ENCODE data around the gene MED8. TPM values are rescaled to one million over a fixed set of nuclear protein-coding genes. Genes with fewer than 3 reads are reported as not detected.
A peak's percentile ranks its signal among the peaks of the same experiment; 100 is the strongest.

The MED8 gene
- total RNA-seq, 1 experiment from 2014 or later: 60.7 TPM

GRCh38 chr1:43427941-43428340 is 38.3 kb upstream of the MED8 start:
- H3K9me3 ChIP-seq (replicated peaks): no peaks in the 10 kb centered on the region
- H3K4me3 ChIP-seq: no peak overlapping the region
- H3K27ac ChIP-seq: no peak overlapping the region
- no peak for DNase-seq (ENCODE audit: low read depth in 1 of 2, low spot score in 2 of 2)
- H3K36me3 ChIP-seq: peaks cover 87% of the 10 kb centered on the region
- H3K27me3 ChIP-seq (replicated peaks): no peaks in the 10 kb centered on the region
- no peaks in the 10 kb centered on the region for H3K4me1 ChIP-seq (replicated peaks)

GRCh38 chr1:43427524-43427923 is 37.9 kb upstream of the MED8 start:
- H3K27me3 ChIP-seq (replicated peaks): no peaks in the 10 kb centered on the region
- peaks cover 87% of the 10 kb centered on the region for H3K36me3 ChIP-seq
- no peaks in the 10 kb centered on the region for H3K4me1 ChIP-seq (replicated peaks)
- DNase-seq (ENCODE audit: low read depth in 1 of 2, low spot score in 2 of 2): no peak
- H3K27ac ChIP-seq: no peak overlapping the region
- no peaks in the 10 kb centered on the region for H3K9me3 ChIP-seq (replicated peaks)
- no peak overlapping the region for H3K4me3 ChIP-seq

- Histone ChIP-seq H3K9me3 (replicated peaks) (no peaks in the 10 kb centered on the region), H3K4me1 (replicated peaks) (no peaks in the 10 kb centered on the region), H3K4me3 (no peak overlapping the region), H3K27ac (no peak overlapping the region), H3K27me3 (replicated peaks) (no peaks in the 10 kb centered on the region), H3K36me3 (peaks cover 86% of the 10 kb centered on the region)
- DNase-seq (ENCODE audit: low read depth in 1 of 2, low spot score in 2 of 2): no peak
Observed at GRCh38 chr1:43426221-43426620, 36.6 kb upstream of the MED8 start.

- no peaks in the 10 kb centered on the region for H3K9me3 ChIP-seq (replicated peaks)
- H3K27ac ChIP-seq: no peak overlapping the region
- H3K4me3 ChIP-seq: no peak overlapping the region
- H3K27me3 ChIP-seq (replicated peaks): no peaks in the 10 kb centered on the region
- H3K4me1 ChIP-seq (replicated peaks): no peaks in the 10 kb centered on the region
- no peak for DNase-seq (ENCODE audit: low read depth in 1 of 2, low spot score in 2 of 2)
- peaks cover 86% of the 10 kb centered on the region for H3K36me3 ChIP-seq
Observed at GRCh38 chr1:43425045-43425444, 35.4 kb upstream of the MED8 start.

- Histone ChIP-seq H3K4me3 (no peak overlapping the region), H3K27me3 (replicated peaks) (no peaks in the 10 kb centered on the region), H3K36me3 (peaks cover 89% of the 10 kb centered on the region), H3K27ac (no peak overlapping the region), H3K4me1 (replicated peaks) (no peaks in the 10 kb centered on the region), H3K9me3 (replicated peaks) (no peaks in the 10 kb centered on the region)
- DNase-seq (ENCODE audit: low read depth in 1 of 2, low spot score in 2 of 2): no peak
Observed at GRCh38 chr1:43423672-43424550, 34.3 kb upstream of the MED8 start.

GRCh38 chr1:43422995-43423671 is 33.5 kb upstream of the MED8 start:
- Histone ChIP-seq H3K36me3 (peaks cover 89% of the 10 kb centered on the region), H3K27me3 (replicated peaks) (no peaks in the 10 kb centered on the region), H3K4me1 (replicated peaks) (no peaks in the 10 kb centered on the region), H3K27ac (no peak overlapping the region), H3K4me3 (no peak overlapping the region), H3K9me3 (replicated peaks) (no peaks in the 10 kb centered on the region)
- no peak for DNase-seq (ENCODE audit: low read depth in 1 of 2, low spot score in 2 of 2)

GRCh38 chr1:43421976-43422750 is 32.6 kb upstream of the MED8 start:
- no peaks in the 10 kb centered on the region for H3K9me3 ChIP-seq (replicated peaks)
- H3K36me3 ChIP-seq: peaks cover 87% of the 10 kb centered on the region
- DNase-seq (ENCODE audit: low read depth in 1 of 2, low spot score in 2 of 2): no peak
- H3K4me3 ChIP-seq: no peak overlapping the region
- H3K4me1 ChIP-seq (replicated peaks): no peaks in the 10 kb centered on the region
- H3K27me3 ChIP-seq (replicated peaks): no peaks in the 10 kb centered on the region
- no peak overlapping the region for H3K27ac ChIP-seq

GRCh38 chr1:43421396-43421795 is 31.8 kb upstream of the MED8 start:
- Histone ChIP-seq H3K27me3 (replicated peaks) (no peaks in the 10 kb centered on the region), H3K4me3 (no peak overlapping the region), H3K9me3 (replicated peaks) (no peaks in the 10 kb centered on the region), H3K27ac (no peak overlapping the region), H3K4me1 (replicated peaks) (no peaks in the 10 kb centered on the region), H3K36me3 (peaks cover 87% of the 10 kb centered on the region)
- no peak for DNase-seq (ENCODE audit: low read depth in 1 of 2, low spot score in 2 of 2)

- Histone ChIP-seq H3K27me3 (replicated peaks) (no peaks in the 10 kb centered on the region), H3K4me1 (replicated peaks) (no peaks in the 10 kb centered on the region), H3K9me3 (replicated peaks) (no peaks in the 10 kb centered on the region), H3K4me3 (no peak overlapping the region), H3K36me3 (peaks cover 85% of the 10 kb centered on the region), H3K27ac (no peak overlapping the region)
- DNase-seq (ENCODE audit: low read depth in 1 of 2, low spot score in 2 of 2): no peak
Observed at GRCh38 chr1:43420874-43421273, 31.3 kb upstream of the MED8 start.

- H3K4me1 ChIP-seq (replicated peaks): no peaks in the 10 kb centered on the region
- no peak overlapping the region for H3K4me3 ChIP-seq
- no peak for DNase-seq (ENCODE audit: low read depth in 1 of 2, low spot score in 2 of 2)
- H3K27me3 ChIP-seq (replicated peaks): no peaks in the 10 kb centered on the region
- no peaks in the 10 kb centered on the region for H3K9me3 ChIP-seq (replicated peaks)
- H3K27ac ChIP-seq: no peak overlapping the region
- peaks cover 85% of the 10 kb centered on the region for H3K36me3 ChIP-seq
Observed at GRCh38 chr1:43419627-43420425, 30.2 kb upstream of the MED8 start.

GRCh38 chr1:43418858-43419257 is 29.3 kb upstream of the MED8 start:
- DNase-seq (ENCODE audit: low read depth in 1 of 2, low spot score in 2 of 2): no peak
- Histone ChIP-seq H3K36me3 (peaks cover 78% of the 10 kb centered on the region), H3K9me3 (replicated peaks) (no peaks in the 10 kb centered on the region), H3K4me1 (replicated peaks) (no peaks in the 10 kb centered on the region), H3K4me3 (no peak overlapping the region), H3K27me3 (replicated peaks) (no peaks in the 10 kb centered on the region), H3K27ac (no peak overlapping the region)

GRCh38 chr1:43415901-43416300 is 26.3 kb upstream of the MED8 start:
- Histone ChIP-seq H3K27me3 (replicated peaks) (no peaks in the 10 kb centered on the region), H3K9me3 (replicated peaks) (no peaks in the 10 kb centered on the region), H3K4me3 (no peak overlapping the region), H3K4me1 (replicated peaks) (no peaks in the 10 kb centered on the region), H3K27ac (no peak overlapping the region), H3K36me3 (peaks cover 61% of the 10 kb centered on the region)
- DNase-seq (ENCODE audit: low read depth in 1 of 2, low spot score in 2 of 2): no peak

- Histone ChIP-seq H3K9me3 (replicated peaks) (no peaks in the 10 kb centered on the region), H3K36me3 (peaks cover 55% of the 10 kb centered on the region), H3K27ac (no peak overlapping the region), H3K27me3 (replicated peaks) (no peaks in the 10 kb centered on the region), H3K4me1 (replicated peaks) (no peaks in the 10 kb centered on the region), H3K4me3 (no peak overlapping the region)
- DNase-seq (ENCODE audit: low read depth in 1 of 2, low spot score in 2 of 2): peak; percentile 67 to 70
Observed at GRCh38 chr1:43414634-43415223, 25.1 kb upstream of the MED8 start.
